ENCODE results near the gene MCF2L.

Gene MCF2L

DNA sequence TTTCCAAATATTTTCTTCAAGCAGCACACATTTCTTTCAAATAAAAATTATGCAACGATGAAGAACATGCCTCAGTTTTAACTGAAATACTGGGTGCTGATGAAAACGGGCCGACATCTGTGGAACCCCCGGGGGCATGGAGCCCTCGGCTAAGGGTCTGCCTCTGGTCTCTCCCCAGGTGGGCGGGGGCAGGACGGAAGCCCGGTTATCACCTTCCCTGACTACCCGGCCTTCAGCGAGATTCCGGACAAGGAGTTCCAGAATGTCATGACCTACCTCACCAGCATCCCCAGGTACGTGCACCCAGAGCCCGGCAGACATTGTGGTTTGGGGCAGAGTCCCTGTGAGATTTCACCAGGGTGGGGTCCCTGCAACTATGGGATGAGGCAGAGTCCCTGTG is 55.5 kb downstream of the MCF2L start:
- no peak overlapping the region for H3K4me3 ChIP-seq (replicated peaks; ENCODE audit: insufficient read depth, low read length)
- TF ChIP-seq SPI1 (IDR thresholded peaks at IDR 0.05; ENCODE audit: borderline replicate concordance, low read depth) (no peak), POLR2AphosphoS5 (IDR thresholded peaks at IDR 0.05; ENCODE audit: low read depth) (no peak), GABPA (IDR thresholded peaks at IDR 0.05; ENCODE audit: low read depth) (no peak)
- TF ChIP-seq, protein P1, sequence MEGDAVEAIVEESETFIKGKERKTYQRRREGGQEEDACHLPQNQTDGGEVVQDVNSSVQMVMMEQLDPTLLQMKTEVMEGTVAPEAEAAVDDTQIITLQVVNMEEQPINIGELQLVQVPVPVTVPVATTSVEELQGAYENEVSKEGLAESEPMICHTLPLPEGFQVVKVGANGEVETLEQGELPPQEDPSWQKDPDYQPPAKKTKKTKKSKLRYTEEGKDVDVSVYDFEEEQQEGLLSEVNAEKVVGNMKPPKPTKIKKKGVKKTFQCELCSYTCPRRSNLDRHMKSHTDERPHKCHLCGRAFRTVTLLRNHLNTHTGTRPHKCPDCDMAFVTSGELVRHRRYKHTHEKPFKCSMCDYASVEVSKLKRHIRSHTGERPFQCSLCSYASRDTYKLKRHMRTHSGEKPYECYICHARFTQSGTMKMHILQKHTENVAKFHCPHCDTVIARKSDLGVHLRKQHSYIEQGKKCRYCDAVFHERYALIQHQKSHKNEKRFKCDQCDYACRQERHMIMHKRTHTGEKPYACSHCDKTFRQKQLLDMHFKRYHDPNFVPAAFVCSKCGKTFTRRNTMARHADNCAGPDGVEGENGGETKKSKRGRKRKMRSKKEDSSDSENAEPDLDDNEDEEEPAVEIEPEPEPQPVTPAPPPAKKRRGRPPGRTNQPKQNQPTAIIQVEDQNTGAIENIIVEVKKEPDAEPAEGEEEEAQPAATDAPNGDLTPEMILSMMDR (IDR thresholded peaks at IDR 0.05; ENCODE audit: insufficient read depth, low read length): no peak
- TF ChIP-seq, protein P2, sequence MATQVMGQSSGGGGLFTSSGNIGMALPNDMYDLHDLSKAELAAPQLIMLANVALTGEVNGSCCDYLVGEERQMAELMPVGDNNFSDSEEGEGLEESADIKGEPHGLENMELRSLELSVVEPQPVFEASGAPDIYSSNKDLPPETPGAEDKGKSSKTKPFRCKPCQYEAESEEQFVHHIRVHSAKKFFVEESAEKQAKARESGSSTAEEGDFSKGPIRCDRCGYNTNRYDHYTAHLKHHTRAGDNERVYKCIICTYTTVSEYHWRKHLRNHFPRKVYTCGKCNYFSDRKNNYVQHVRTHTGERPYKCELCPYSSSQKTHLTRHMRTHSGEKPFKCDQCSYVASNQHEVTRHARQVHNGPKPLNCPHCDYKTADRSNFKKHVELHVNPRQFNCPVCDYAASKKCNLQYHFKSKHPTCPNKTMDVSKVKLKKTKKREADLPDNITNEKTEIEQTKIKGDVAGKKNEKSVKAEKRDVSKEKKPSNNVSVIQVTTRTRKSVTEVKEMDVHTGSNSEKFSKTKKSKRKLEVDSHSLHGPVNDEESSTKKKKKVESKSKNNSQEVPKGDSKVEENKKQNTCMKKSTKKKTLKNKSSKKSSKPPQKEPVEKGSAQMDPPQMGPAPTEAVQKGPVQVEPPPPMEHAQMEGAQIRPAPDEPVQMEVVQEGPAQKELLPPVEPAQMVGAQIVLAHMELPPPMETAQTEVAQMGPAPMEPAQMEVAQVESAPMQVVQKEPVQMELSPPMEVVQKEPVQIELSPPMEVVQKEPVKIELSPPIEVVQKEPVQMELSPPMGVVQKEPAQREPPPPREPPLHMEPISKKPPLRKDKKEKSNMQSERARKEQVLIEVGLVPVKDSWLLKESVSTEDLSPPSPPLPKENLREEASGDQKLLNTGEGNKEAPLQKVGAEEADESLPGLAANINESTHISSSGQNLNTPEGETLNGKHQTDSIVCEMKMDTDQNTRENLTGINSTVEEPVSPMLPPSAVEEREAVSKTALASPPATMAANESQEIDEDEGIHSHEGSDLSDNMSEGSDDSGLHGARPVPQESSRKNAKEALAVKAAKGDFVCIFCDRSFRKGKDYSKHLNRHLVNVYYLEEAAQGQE (IDR thresholded peaks at IDR 0.05; ENCODE audit: insufficient replicate concordance, low read depth): no peak
- H3K27me3 ChIP-seq (ENCODE audit: insufficient read depth, poor library complexity, severe bottlenecking): peaks cover 6% of the 10 kb centered on the region
- no peak overlapping the region for H3K27ac ChIP-seq (replicated peaks)
- no peak for DNase-seq (ENCODE audit: low read depth in 1 of 2, low spot score in 1 of 2)

DNA sequence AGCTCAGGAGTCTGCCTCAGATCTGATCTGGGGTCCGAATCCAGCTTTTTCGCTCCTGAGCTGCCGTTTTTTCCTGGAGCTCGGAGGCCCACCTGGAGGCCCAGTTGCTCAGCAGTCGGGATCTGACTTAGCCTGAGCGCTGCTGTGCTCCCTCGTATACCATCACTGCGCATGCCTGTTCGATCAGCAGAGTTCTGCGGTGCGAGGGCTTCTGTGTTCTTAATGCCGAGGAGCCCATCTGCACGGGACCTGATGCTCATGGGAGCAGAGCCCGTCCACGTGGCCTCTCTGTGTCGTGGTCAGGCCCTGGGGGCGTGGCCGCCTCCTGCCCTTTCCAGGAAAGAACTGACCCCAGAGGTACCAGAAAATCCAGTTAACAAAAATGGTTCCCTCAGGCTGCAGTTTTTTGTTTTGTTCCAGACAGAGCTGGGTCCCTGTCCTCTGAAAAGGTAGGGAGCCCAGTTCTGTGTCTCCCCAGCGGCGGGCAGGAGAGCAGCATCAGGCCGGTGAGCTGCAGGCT is 57.4 kb downstream of the MCF2L start:
- Histone ChIP-seq H3K4me3 (replicated peaks; ENCODE audit: insufficient read depth, low read length) (no peak overlapping the region), H3K27ac (replicated peaks) (no peak overlapping the region), H3K27me3 (ENCODE audit: insufficient read depth, poor library complexity, severe bottlenecking) (peaks cover 6% of the 10 kb centered on the region)
- DNase-seq (ENCODE audit: low read depth in 1 of 2, low spot score in 1 of 2): no peak
- TF ChIP-seq, protein P1 (IDR thresholded peaks at IDR 0.05; ENCODE audit: insufficient read depth, low read length): no peak
- TF ChIP-seq, protein P2 (IDR thresholded peaks at IDR 0.05; ENCODE audit: insufficient replicate concordance, low read depth): no peak
- no peak for TF ChIP-seq SPI1 (IDR thresholded peaks at IDR 0.05; ENCODE audit: borderline replicate concordance, low read depth)
- no peak for TF ChIP-seq GABPA (IDR thresholded peaks at IDR 0.05; ENCODE audit: low read depth)
- TF ChIP-seq POLR2AphosphoS5 (IDR thresholded peaks at IDR 0.05; ENCODE audit: low read depth): no peak

- Histone ChIP-seq H3K4me3 (replicated peaks; ENCODE audit: insufficient read depth, low read length) (no peak overlapping the region), H3K27me3 (ENCODE audit: insufficient read depth, poor library complexity, severe bottlenecking) (peaks cover 6% of the 10 kb centered on the region), H3K27ac (replicated peaks) (no peak overlapping the region)
- DNase-seq (ENCODE audit: low read depth in 1 of 2, low spot score in 1 of 2): no peak
- TF ChIP-seq, protein P1 (IDR thresholded peaks at IDR 0.05; ENCODE audit: insufficient read depth, low read length): no peak
- no peak for TF ChIP-seq SPI1 (IDR thresholded peaks at IDR 0.05; ENCODE audit: borderline replicate concordance, low read depth)
- no peak for TF ChIP-seq POLR2AphosphoS5 (IDR thresholded peaks at IDR 0.05; ENCODE audit: low read depth)
- TF ChIP-seq, protein P2 (IDR thresholded peaks at IDR 0.05; ENCODE audit: insufficient replicate concordance, low read depth): no peak
- no peak for TF ChIP-seq GABPA (IDR thresholded peaks at IDR 0.05; ENCODE audit: low read depth)
These were observed 58.1 kb downstream of the MCF2L start for GRCh38 chr13:113027095-113027494.

Data from HL-60 (cell line).